ENCODE results near the gene MAT1A.
"Not testable (repeated sequence)": the region's sequence is repeated elsewhere in the genome, so short reads cannot be mapped to it uniquely, and the experiment has no call there.

The MAT1A gene

DNA sequence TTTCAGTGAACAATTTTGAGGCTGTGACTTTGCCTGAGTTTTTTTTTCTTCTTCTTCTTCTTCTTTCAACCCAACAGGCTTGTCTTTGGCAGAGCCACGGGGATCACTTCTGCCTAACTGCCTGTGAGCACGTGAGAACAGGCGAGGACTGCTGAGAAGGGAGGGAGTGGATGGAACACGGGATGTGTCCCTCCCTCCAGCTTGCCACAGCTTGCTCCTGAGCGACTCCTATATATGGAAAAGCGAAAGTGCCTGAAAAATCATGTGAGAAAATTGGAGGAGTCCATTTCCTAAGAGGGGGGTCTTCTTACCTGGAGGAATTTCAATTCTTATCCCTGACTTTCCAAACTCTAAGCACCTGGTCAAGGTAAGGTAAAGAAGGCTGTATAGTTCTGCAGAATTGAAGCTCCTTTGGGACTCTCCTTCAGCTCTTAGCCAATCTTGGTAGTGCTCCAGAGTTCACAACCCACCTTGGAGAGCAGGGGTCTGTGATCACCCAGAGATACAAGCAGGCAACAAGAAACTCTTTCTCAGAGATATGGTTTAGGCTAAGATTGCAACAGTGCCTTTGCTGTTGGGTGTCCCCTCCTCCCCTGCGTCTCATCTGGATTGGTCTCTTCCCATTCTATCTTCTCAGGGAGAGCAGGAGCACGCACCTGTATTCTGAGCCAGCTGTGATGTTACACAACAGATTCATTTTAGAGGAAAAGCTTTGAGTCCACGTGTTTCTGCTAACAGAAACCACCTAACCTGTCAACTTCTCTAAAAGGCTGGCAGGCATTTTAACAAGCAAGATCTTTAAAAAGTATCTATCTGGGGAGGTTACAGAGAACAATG lies at the start of gene MAT1A:
Gene MAT1A, minus strand, starts transcription at position 208 of the 837 bp plus-strand sequence. CDS start 235 bp downstream, outside the sequence.
- no peak for DNase-seq

DNA sequence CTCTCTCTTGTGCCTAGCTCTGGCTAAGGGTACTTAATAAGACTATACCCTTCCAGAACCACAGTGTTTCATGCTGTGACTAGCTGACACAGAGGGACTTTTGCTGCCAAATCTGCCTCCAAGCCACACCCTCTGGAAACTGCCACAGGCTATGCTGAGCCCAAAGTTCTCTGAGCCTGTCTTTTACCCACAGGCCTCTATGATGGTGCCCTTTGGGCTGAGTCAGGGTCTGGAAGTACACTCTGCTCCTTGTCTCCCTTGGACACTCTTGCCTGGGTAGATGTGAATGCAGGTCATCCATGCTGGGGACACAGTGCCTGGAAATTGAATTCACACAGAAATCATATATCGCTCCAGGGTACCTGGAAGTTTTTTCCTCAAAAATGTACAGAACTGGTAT lies 44.5 kb upstream of the MAT1A start:
- DNase-seq, result no peak

DNA sequence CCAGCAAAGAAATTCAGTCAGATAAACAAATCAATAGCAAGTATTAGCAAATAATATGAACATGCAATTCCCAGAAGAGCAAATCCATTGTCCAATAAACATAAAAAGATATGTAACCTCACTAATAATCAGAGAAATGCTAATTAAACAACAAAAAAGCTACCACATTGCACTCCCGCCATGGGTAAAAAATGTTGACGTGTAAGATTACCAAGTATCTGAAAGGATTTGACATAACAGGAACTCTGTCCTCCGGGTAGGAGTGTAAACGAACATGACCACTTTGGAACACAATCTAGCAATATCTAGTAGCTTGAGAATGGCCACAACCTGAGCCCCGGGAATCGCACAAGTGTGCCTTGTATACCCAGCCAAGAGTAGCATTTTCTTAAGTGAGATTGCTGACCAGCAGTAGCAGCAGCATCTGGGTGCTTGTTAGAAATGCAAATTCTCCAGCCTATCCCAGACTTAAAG lies 35.5 kb upstream of the MAT1A start:
- no peak for DNase-seq

DNA sequence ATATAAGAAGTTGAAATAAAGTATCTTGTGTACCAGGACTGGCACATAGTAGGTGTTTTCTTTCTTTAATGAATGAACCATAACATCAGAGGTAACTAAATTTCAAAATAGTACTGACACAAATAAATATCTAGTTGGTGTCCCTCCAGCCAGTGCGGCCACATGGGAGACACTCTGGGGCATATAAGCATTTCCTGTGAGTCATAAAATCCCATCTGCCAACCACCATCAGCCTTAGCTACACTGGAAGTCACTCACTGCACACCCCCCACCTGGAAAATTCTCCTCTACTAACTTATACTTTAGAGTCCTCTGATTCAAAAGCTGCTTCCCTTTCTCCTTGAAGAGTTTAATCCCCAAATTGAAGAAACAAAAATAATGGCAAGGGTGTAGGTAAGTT lies 34.6 kb upstream of the MAT1A start:
- no peak for DNase-seq

DNA sequence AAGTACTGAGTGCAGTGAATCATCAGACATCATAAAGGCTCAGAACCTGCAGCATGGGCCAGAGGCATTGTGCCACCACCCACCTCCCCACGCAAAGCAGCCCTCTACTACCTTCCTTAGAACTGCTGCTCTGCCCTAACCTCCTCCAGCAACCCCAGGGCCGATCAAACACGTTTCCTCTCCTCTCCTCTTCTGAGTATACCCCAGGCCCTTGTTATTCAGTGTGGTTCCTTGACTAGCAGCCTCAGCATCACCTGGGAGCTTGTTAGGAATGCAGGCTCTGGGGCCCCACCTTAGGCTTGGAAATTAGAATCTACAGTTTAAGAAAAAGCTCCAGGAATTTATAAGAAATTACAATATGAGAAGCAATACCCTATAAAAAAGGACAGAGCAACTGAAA lies 33.9 kb upstream of the MAT1A start:
- no peak for DNase-seq

GRCh38 chr10:80322711-80323110 lies 33.3 kb upstream of the MAT1A start:
- no peak for DNase-seq

- no peak for DNase-seq
These were observed 32.7 kb upstream of the MAT1A start for GRCh38 chr10:80322158-80322557.

GRCh38 chr10:80321183-80321582 lies 31.7 kb upstream of the MAT1A start:
- DNase-seq, result no peak

DNA sequence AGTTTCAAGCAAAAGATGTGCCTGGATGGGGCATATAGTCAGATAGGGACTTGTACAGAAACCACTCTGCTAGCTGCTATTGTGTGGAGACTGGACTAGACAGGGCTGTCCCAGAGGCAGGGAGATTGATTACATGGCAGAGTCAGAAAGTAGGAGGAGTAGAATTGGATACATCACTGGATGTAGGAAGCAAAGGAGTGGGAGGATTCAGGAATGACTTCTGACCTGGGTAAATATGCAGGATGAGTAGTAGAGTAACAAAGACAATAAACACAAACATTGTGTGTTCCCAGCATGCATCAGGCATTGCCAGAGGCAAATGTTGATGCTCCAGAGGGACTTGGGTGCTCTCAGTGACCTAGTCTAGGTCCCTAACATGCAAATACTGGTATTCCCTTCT lies 30.9 kb upstream of the MAT1A start:
- no peak for DNase-seq

- DNase-seq, result no peak
These were observed 30.4 kb upstream of the MAT1A start for GRCh38 chr10:80319725-80320290.

DNA sequence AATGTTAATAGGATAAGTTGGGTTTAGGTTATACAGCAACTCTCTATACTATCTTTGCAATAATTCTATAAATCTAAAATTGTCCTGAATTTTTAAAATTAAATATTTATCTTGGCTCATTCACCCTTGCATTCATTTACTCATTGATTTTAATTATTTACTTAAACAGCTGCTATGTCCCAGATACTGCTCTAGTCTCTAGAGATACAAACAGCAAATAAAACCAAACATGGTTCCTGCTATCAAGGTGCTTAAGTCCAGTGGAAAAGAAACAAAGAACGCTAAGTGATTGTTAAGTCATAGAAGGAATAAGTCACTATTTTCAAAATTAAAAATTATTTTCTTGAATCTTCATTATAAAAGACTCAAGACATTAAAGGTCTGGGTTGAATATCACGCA lies 29.9 kb upstream of the MAT1A start:
- DNase-seq, result no peak

DNA sequence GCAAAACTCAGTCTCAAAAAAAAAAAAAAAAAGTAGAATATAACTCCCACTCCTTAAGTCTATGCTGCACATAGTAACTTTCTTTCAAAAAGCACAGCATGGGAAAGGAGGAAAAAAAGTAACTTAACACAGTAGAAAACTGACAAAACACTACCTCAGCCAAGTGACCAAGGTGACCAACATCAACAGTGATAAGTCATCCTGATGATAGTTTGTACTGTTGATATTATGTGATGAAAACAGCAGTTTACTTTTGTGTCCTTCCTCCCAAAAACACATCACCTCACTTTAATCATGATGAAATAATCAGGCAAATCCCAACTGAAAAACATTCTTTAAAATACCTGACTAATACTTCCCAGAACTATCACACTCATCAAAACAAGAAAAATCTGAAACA lies 29.3 kb upstream of the MAT1A start:
- DNase-seq, result no peak

GRCh38 chr10:80315391-80315790 lies 25.9 kb upstream of the MAT1A start:
- DNase-seq, result no peak

DNA sequence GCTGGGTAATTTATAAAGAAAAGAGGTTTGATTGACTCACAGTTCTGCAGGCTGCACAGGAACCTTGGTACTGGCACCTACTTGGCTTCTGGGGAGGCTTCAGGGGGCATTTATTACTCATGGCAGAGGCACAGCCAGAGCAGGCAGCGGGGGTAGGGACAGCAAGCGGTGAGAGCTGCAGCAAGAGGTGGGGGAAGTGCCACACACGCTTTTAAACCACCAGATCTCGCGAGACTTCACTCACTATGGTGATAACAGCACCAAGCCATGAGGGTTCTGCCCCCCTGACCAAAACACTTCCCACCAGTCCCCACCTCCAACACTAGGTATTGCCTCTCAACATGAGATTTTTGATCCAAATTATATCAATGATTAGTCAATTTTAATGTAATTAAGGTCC lies 24.1 kb upstream of the MAT1A start:
- DNase-seq, result no peak

DNA sequence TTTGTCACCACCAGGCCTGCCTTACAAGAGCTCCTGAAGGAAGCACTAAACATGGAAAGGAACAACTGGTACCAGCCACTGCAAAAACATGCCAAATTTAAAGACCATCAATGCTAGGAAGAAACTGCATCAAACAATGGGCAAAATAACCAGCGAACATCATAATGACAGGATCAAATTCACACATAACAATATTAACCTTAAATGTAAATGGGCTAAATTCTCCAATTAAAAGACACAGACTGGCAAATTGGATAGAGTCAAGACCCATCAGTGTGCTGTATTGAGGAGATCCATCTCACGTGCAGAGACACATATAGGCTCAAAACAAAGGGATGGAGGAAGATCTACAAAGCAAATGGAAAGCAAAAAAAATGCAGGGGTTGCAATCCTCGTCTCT lies 16.5 kb upstream of the MAT1A start:
- DNase-seq, result not testable (repeated sequence)

DNA sequence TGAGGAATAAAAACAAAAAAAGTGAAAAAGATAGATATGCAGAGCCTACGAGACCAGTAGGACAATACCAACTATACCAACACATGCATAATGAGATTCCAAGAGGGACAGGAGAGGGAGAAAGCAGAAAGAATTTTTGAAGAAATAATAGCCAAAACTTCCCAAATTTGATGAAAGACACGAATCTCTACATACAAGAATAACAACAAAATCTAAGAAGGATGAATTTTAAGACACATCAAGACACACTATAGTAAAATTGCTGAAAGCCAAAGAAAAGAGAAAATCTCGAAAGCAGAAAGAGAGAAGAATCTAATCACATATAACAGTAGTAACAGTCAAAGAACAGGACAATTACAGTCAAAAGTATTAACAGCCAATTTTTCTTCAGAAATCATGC lies 7.5 kb upstream of the MAT1A start:
- no peak for DNase-seq

DNA sequence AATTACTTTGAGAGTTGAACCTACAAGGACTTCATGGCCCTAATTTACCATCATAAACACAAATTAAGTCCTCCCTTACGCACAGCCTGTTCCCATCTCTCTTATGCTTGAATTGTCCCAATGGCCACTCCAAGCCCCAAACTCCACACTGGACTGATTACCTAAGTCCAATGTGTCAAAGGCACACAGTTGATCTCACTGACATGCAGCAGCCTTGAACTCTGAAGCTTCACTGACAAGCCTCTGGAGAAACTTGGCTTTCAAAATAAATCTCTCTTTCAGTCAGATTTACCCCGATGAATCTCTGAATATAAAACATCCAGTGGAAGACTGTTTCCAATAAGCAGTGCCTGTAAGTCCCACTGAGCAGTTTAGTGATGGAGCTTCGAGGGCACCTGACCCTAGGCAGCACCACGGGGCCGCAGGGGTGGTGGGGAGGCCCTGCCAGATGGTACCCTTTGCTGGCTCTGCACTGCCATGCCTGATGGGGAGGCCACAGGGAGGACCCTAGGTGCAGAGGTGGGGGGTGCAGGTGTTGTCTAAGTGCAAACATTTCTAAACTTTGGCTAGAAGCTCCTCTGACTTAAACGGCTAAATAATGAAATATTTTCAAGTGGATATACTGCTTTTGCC lies 3.3 kb upstream of the MAT1A start:
- no peak for DNase-seq

DNA sequence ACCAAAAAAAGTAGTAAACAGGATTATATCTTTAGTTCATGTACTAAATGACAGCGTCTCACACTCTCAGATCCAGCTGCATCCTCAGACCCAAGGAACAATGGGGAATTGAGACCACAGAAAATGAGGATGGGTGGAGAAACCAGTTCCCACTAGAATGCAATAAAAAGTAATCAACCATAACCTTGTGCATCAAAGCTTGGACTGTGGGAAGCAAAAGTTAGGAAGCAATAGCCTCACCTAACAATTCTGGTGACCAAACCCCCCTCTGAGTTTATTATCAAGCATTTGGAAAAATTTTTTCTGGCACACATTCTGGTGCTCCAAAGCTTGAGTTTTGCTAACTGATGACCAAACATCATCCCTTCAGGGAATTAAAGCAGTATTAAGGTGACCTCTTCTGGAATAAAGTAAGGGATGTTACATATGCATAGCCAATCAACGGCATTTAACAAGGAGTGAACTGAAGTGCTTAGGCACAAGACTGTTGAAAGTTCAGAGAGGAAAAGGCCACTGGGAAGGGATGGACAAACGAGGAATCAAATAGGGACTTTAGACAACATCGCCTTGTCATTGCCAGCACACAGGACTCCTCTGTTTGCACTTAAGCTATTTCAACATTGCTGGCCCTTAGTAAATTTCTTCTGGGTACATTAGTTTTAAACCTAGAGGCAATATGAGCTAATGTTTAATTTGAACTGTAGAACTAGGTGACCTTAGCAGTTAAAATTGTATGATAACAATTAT lies 1.2 kb upstream of the MAT1A start:
- no peak for DNase-seq

GRCh38 chr10:80288849-80289248 lies 609 bp downstream of the MAT1A start:
- DNase-seq, result no peak

GRCh38 chr10:80284522-80284921 lies 4.9 kb downstream of the MAT1A start:
- no peak for DNase-seq

GRCh38 chr10:80283536-80284199 lies 5.8 kb downstream of the MAT1A start:
- DNase-seq, result no peak

- no peak for DNase-seq
These were observed 6.3 kb downstream of the MAT1A start for GRCh38 chr10:80283119-80283518.

Data from activated CD4-positive, alpha-beta T cell treated with anti-CD3 and anti-CD28 coated beads for 4 hours (primary cell).